DMS 273 (cell line): ENCODE data around the gene FAM81A.
"Not testable (repeated sequence)": the region's sequence is repeated elsewhere in the genome, so short reads cannot be mapped to it uniquely, and the experiment has no call there.

Experiments used
- DNase-seq: peaks from one replicate; lab custom pipeline; 2025; ENCODE audit not compliant: unreplicated experiment; lab: John Stamatoyannopoulos, UW

Gene FAM81A

DNA sequence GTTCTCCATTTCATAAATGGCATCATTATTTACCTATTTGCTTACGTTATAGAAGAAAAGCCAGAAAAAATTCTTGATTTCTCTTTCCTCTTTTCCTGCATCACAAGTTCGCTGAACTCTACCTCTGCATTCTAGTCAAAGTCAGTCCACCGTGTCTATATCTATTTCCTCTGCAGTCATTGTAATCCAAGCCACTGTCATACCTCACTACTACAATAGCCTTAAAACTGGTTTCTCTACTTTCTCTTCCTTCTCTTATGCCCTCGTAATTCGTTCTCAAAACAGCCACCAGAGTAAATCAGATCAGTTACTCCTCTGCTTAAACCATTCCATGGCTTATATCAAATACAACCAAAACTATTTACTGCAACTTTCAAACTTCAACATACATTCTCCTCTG is 13.4 kb upstream of the FAM81A start:
- no peak for DNase-seq

DNA sequence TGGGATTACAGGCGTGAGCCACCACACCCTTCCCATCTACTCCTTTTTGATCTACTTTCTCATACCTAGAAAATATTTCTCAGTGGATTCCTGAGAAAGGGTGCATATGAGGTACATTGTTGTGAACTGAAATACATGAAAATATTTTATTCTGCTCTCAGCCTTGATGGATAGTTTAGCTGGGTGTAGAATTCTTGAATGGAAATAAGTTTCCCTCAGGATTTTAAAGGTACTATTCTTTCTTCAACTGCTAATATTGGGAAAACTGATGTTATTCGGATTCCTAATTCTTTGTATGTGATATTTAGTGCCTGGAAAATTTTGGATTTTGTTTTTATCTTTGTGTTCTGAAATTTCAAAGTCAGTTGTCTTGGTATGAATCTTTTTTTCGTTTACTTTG is 9.1 kb upstream of the FAM81A start:
- not testable (repeated sequence) for DNase-seq

DNA sequence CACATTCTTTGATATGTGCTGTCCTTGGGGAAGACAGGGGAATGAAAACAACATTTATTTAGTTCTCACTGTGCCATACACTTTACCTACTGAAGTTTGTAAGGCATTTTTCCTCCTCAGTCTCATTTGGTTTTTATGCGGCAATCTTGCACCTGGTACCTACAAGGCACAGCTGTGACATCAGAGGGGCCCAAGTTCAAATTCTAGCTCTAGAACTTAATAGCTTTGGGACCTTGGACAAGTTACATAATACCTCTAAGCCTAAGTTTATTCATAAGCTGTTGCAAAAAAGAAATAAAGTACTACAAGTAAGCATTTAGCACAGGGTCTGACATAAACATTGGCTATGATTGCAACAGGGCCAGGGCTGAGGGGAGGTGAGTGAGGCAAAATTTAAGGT is 5.6 kb upstream of the FAM81A start:
- no peak for DNase-seq

DNA sequence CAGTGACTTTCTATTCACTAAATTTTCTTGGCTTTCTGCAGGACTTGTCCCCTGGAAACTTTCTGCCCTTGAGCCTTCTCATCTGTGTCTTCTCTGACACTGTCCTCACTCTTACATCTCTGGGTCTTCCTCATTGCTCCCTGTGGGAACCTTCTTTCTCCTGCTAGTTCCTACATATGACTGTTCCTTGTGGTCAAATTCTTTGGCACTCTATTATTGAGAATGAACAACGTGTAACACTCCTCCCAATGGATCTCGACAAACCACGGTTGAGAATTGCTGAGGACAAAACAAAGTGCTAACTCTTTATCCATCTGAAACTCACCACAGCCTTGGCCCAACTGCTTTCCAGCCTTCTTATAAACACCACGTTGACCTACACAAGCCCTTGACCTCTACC is 3.5 kb upstream of the FAM81A start:
- no peak for DNase-seq

DNA sequence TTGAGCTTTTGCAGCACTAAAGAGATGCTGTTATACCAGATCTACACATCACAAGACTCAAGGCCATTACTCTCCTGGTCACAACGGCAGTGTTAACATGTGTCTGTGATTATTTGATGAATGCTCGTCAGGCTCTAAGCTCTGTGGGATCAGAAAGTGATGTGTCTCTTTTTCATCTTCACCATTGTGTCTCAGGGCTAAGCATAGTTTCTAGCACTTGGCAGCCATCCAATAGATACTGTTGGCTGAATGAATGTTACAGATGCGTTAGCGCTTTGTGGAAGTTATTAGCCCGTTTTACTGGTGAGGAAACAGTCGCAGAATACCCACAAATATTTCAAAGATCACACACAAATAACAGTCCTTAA is 1.2 kb upstream of the FAM81A start:
- DNase-seq = peak; percentile 26

DNA sequence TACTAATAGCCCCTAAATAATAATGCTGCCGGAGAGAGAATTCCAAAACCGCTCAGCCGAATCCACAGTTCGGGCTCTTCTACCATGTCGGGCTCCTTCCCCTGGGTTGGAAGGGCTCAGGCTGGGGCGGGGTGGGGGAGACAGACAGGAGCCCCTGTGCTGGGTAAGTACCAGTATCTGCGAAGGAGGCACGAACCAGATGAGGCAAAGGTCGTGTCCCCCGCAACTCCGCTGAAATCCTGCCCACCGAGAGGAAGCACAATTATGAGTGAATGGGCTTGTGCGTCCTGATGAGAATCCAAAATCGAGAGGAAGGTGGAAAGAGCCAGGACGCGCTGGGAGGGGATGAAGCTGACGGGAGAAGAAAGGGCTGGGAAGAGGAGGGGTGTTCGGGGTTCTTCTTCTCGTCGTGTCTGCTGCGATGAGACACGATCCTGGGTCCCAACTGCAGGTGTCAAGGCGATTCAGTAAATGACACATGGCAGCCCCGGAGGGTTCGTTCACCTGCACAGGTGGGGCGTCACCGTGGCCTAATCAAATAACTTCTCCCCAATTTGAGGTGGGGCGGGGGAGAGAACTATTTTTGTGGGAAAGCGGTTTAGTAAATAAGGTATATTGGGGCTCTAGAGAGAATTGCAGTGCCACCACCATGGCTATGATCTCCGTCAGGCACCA is 707 bp upstream of the FAM81A start:
- DNase-seq = peak; percentile 26

DNA sequence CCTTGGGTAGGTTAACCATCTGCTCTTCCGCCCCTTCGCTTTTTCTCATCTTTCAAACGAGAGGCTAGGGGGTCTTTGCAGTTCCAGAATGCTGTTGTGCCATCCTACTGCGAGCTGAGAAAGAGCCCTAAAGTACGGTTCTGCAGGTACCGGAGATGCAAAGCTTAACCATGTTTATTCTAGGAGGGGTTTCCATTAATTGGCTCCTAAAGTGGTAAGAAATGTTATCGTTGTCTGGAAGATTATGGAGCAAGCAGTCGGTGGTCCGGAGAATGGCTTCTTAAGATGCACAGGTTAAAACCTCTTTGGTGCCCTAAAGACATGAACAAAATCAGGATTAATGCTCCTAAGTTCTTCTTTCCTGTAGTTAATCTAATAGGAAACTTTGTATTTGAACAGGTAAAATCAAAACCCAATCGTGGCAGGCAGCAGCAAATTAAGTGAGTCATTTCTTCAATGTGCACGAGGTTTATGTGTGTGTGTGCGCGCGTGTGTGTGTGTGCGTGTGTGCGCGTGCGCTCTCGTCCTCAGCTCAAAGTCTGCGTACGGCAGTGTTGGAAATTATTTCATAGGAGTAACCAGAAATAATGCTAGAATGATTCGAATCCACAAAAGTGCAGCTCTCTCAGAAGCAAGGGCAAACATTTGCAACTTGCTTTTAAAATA is 772 bp downstream of the FAM81A start:
- DNase-seq = no peak

DNA sequence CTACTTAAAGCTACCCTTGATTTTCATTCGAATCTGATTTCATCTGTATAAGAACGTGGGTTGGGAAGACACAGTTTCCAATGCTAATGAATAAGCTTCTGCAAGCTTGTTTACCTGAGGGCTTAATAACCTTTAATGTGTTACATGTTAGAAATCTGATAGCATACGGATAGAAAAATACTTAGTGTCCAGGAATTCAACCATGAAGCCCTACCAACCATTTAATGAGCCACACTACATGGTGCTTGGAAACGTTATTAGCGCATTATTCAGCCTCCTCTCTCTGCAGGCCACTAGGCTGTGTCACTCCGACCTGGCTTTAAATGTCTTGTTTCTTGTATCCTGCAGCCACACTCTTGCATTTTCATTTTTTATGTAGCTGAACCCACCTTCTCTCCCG is 1.6 kb downstream of the FAM81A start:
- no peak for DNase-seq

DNA sequence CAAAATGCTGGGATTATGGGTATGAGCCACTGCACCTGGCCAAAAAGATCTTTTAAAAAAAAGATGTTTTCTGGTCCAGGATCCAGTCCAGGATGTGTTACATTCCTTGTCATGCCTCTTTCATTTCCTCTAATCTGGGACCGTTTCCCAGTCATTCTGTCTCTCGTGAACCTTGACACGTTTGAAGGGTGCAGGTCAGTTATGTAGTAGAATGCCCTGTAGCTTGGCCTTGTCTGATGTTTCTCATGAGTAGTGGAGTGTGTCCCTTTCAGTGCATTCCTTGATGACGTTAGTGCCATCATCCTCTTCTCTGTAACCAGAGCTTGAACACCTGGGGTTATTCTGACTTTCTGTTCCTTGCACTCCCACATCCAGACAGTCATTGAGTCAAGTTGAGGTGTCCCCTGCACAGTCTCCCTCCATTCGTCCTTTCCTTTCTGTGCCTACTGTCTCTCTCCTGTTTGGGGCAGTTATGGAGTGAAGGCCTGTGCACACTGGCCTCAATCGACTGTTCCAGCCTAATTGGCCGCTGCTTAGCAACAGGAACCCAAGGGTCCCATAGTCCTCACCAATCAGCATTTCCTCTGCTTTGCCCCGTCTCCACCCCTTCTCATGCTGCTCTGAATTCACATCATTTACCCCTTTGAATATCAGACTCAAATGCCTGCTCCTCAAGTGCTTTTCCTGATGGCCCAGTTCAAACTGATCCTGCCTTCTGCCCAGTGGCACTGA is 5.5 kb downstream of the FAM81A start:
- no peak for DNase-seq

DNA sequence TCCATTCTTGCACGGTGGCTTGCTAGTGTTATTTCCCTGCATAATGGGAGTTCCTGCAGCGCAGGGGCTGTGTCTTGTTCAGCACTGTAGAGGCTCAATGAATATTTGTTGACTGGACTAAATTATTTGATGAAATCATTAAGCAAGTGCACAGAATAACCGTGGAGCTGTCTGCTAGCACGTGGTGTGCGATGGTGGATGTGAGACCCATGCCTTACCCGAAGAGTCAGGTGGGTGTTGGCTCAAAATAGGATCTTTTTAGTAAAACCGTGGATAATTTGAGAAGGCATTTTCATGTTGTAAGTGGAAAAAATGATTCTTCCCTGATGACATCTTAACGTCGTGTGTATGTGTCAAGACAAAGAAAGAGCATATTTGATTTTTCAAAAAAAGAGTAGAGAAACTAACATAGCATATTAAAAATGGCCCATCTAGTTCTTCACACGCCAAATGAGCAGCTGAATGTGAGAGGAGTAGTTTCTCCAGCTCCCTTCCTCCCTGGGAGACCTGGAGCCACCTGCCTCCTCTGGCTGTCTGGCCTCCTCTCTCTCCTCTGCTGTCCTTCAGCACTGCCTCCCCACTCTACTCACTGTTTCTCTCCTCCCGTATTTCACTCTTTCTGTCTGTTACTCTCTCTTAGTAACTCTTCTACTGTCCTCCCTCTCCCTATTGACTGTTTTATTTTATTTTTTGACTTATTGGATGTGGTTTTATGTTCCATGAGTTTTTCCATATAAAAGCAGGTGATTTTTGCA is 6.3 kb downstream of the FAM81A start:
- DNase-seq = no peak

DNA sequence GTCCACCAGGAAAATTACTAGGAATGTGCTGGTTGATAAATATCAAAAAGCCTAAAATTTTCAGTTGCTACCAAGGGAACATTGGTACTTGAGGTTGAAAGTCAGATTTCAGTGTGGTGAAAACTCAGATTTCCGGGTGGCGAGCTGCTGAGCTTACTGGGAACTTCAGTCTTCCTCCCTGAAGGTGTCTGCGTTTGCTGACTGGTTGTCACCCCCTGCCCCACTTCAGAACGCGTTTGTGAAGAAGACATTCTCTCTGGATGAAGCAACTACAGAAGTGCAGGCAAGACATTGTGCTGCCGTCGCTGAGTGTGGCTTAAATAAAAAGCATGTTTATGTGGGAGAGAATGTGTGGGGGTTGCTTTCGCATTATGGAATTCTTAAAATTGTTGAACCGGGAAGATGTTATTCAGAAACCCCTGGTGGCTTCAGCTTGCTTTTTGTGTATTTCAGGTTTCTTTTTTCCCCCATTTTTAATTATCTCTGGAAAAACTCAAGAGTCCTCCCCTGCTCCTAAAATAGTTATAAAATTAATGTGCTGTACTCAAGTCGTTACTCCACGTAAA is 7.1 kb downstream of the FAM81A start:
- DNase-seq = no peak

DNA sequence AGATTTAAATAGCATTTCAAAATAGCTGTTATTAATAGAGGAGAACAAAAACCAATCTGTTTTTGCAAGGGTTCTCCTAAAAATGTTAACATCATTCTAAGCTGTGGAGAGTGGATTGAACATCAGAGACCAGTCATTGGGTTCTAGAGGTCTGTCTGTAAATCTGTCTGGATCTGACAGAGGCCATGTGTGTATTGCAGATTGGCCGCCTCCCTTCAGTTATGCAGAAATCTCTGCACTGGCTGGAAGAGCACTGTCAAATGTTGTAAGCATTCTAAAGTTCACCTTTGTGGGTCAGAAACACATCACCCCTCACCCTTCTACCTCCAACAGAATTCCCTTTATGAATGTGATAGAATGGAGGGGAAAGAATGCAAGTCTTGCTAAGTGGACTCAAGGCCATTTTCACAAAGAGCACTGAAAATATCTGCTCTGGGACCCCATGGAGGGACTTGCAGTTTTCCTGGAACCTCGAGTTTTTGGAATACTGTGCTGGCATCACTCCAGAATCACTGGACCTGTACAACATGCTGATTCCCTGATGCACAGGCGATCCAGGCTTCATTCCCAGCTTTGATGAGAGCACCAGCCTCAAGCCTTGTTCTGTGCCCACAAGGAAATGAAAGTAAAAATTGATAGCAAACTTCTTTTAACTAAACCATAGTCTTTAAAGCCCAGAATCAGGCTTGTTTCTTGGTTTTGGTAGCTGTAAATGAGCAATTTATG is 8.4 kb downstream of the FAM81A start:
- no peak for DNase-seq

DNA sequence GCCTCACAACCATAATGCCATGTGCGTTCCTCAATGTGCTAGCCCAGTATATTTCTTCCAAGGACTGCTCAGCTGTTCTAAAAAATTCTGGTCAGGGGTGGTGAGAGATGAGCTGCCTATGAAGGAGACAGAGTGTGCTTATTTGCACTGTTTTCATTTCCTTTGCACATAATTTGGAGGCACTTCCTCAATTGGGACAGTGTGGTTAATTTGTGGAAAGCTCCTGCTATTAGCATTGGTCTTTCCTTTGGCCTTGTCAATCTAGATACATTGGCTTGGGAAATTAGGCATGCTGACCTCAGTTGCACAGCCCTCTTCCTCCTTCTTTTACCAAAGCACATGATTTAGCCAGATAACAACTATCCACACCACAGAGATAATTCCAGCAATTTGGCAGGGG is 9.4 kb downstream of the FAM81A start:
- DNase-seq = no peak

DNA sequence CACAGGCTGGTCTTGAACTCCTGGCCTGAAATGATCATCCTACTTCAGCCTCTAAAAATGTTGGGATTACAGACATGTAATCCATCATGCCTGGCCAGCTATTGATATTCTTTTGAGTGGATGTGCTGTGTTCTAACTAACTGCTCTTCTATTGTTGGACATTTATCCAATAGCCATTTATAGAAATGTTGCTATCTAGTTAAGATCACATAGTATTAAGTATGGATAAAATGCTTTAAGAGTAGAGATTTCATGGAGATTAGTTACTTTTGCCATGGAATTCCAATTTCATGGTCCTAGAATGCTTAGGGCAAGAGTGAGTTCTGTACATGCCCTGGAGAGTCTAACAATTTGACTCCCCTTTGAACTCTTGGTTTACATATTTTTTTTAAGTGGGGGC is 10.9 kb downstream of the FAM81A start:
- DNase-seq = no peak

DNA sequence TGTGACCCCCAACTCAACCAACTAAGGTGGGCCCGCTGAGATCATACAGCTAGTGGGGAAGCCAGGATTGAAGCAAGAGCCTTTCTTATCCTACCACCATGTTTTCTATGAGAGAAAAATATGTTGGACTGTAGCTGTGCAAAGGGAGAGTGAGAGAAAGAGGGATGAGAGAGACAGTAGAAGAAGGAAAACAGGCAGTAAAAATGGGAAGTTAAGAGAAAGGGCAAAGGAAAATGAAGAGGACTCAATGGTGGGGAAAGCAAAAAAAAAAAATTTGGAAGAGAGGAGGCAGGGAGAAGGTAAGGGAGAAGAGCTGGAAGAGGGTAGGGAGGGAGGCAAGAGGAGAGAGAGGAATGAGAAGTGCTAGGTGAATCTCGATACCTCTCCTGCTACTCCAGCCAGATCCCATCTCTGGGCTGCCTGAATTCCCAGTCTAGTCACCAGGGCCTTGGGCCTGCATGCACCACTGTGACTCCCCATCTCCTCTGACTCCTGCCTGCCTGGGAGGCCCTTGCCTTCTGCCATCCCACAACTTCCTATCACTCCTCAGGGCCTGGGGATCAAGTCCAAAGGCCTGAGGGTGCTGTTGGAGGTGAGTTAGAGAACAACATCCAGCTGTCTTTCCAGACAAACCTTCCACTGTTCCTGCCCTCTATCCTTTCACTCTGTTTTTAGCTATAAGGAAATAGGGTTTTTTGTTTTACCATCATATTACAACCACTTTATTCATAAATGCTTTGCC is 15.7 kb downstream of the FAM81A start:
- no peak for DNase-seq

DNA sequence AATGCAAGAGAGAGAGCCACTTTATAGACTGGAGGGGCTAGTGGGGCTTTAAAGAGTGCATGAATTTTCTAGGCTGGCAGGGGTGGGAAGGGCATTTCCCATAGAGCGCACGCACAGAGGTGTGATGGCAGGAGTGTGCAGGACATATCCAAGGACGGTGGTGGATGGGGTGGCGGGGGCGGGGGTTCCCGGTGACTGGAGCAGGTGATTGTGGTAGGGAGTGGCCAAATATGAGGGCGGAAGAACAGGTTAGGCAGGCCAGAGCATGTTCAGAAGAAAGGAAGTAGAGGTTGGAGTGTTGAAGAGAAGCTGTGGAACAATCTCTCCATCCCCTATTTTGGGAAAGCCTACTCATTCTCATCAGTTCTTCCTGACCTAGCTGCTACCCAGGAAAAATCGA is 18.1 kb downstream of the FAM81A start:
- DNase-seq = no peak

DNA sequence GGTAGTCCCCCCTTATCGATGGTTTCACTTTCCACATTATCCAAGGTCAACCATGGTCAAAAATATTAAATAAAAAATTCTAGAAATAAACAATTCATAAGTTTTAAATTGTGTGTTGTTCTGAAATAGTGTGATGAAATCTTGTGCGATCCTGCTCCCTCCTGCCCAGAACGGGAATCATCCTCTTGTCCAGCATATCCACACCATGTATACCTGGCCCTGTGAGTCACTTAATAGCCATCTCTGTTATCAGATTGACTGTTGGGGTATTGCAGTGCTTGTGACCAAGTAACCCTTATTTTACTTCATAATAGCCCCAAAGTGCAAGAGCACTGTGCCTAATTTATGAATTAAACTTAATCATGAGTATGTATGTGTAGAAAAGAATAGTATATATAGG is 19.1 kb downstream of the FAM81A start:
- no peak for DNase-seq

DNA sequence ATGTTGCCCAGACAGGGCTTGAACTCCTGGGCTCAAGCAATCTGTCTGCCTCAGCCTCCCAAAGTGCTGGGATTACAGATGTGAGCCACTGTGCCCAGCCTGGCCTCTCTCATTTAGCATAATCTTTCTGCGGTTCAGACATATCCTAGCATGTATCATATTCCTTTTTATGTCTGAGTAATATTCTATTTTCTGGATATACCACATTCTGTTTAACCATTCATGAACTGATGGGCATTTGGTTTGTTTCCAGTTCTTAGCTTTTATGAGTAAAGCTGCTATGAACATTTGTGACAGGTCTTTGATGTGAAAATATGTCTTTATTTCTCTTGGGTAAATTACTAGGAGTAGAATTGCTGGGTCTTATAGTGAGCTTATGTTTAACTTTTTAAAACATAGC is 23.5 kb downstream of the FAM81A start:
- DNase-seq = no peak

DNA sequence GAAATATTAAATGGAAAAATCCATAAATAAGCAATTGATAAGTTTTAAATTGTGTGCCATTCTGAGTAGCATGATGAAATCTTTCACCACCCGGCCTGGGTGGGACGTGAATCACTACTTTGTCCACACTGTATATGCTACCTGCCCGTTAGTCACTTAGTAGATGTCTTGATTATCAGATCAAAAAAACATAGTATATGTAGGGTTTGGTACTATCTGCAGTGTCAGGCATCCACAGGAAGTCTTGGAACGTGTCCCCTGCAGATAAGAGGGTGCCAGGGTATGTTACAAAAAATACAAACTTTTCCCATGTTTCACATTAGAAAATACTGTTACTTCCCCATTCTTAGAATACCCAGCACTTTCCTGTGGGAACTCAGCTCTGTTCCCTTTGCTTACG is 35.2 kb downstream of the FAM81A start:
- DNase-seq = no peak

DNA sequence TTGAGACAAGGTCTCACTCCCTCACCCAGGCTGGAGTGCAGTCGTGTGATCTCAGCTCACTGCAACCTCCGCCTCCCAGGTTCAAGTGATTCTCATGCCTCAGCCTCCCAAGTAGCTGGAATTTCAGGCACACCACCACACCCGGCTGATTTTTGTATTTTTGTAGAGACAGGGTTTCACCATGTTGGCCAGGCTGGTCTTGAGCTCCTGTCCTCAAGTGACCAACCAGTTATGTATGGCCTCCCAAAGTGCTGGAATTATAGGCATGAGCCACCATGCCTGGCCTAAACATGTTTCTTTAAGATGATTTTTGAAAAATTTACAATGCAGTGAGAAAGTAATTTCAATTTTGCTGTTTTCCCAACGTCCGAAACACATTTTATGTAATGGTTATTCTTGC is 37.2 kb downstream of the FAM81A start:
- DNase-seq = not testable (repeated sequence)
